HCT116 (cell line): ENCODE data around the gene SH3GL3. TPM values are rescaled to one million over a fixed set of nuclear protein-coding genes. Genes with fewer than 3 reads are reported as not detected.
A peak's percentile ranks its signal among the peaks of the same experiment; 100 is the strongest.

ENCODE experiments used
- ATAC-seq: fragments of 200-7000 bp; cut with Tn5 transposase; 2 replicates; pipeline ENCODE4 v1.9.1; 2020; ENCODE audit warnings: mild to moderate bottlenecking, moderate library complexity
- Bru-seq: library from RNA; stranded (reverse); fragments of 400-500 nt; gene quantifications from one replicate; lab custom pipeline; 2021; lab: Mats Ljungman, UMichigan
- BruChase-seq, 2 experiments: library from RNA; stranded (reverse); fragments of 400-500 nt; gene quantifications; one replicate each; lab custom pipeline; 2021; lab: Mats Ljungman, UMichigan
- BruUV-seq: library from RNA; stranded (reverse); fragments of 400-500 nt; replicated peaks from 2 replicates; lab custom pipeline; 2021; lab: Mats Ljungman, UMichigan
- CTCF ChIA-PET: fragments of 300-600 bp; sonication (Branson Sonifier 250); formaldehyde crosslinking; loops from one replicate; lab custom pipeline; 2021; ENCODE audit warnings: antibody characterized with exemption; lab: Charles Lee
- POLR2A ChIA-PET: fragments of 300-600, 350-600 bp; sonication (Branson Sonifier 250); formaldehyde crosslinking; loops from one replicate; lab custom pipeline; 2021; ENCODE audit warnings: antibody characterized with exemption; lab: Charles Lee
- RAD21 ChIA-PET, 2 experiments: fragments of 300-600 bp; sonication (Branson Sonifier 250); formaldehyde crosslinking; loops; one replicate each; lab custom pipeline; 2023; ENCODE audit warnings: low total read pairs in 2 of 2; ENCODE audit not compliant: uncharacterized antibody in 2 of 2, unreplicated experiment in 2 of 2, low non-redundant PET in 1 of 2; lab: Charles Lee
- DNase-seq: peaks from one replicate; pipeline ENCODE4 v3.0.0-alpha.2; 2010; ENCODE audit warnings: low read depth, low spot score
- H2AFZ ChIP-seq: fragments of 200-600 bp; shearing (Covaris generic), sonication (generic); 2 replicates; pipeline ENCODE4 v1.6.1; 2017; ENCODE audit warnings: low read depth, mixed run types, mixed read lengths, antibody characterized with exemption, low read length; ENCODE audit not compliant: poor library complexity, severe bottlenecking
- H3K27ac ChIP-seq: 2 replicates; pipeline ENCODE4 v1.5.1; 2012; ENCODE audit warnings: low read depth, low read length
- H3K27me3 ChIP-seq: fragments of 200-600 bp; sonication (generic); 2 replicates; pipeline ENCODE4 v1.6.1; 2016; ENCODE audit warnings: mixed run types, low read length, mixed read lengths; ENCODE audit not compliant: insufficient read depth
- H3K36me3 ChIP-seq, 2 experiments: fragments of 200-500 bp in 1 of 2; fragments of 200-600 bp in 1 of 2; sonication (Bioruptor generic) in 1 of 2; sonication (generic) in 1 of 2; 2 replicates each; pipeline versions ENCODE4 v1.5.1 to v1.6.1; 2014 to 2016; ENCODE audit warnings: low read length in 2 of 2, inconsistent platforms in 1 of 2, mixed read lengths in 1 of 2, mixed run types in 1 of 2; ENCODE audit not compliant: insufficient read depth in 2 of 2, control insufficient read depth in 1 of 2
- H3K4me1 ChIP-seq, 2 experiments: fragments of 200-600 bp in 1 of 2; sonication (generic) in 1 of 2; 2 replicates each; pipeline versions ENCODE4 v1.5.1 to v1.6.1; 2012 to 2017; ENCODE audit warnings: low read length in 2 of 2, inconsistent platforms in 1 of 2, mild to moderate bottlenecking in 1 of 2, mixed read lengths in 1 of 2, mixed run types in 1 of 2, moderate library complexity in 1 of 2; ENCODE audit not compliant: insufficient read depth in 2 of 2, control insufficient read depth in 1 of 2
- H3K4me2 ChIP-seq: fragments of 200-600 bp; sonication (generic); 2 replicates; pipeline ENCODE4 v1.6.1; 2017; ENCODE audit warnings: mixed run types, low read length, mixed read lengths
- H3K4me3 ChIP-seq, 2 experiments: fragments of 200-600 bp in 1 of 2; sonication (generic) in 1 of 2; replicated peaks in 1 of 2; 2 replicates each; pipeline ENCODE4 v1.5.1; 2011 to 2016; ENCODE audit warnings: low read length in 2 of 2, control low read depth in 1 of 2, low read depth in 1 of 2, mild to moderate bottlenecking in 1 of 2, mixed read lengths in 1 of 2, mixed run types in 1 of 2
- H3K79me2 ChIP-seq: fragments of 200-600 bp; sonication (generic); 2 replicates; pipeline ENCODE4 v1.6.1; 2017; ENCODE audit warnings: mild to moderate bottlenecking, mixed run types, low read length, moderate library complexity, mixed read lengths; ENCODE audit not compliant: insufficient read depth
- H3K9ac ChIP-seq: fragments of 200-600 bp; sonication (generic); 2 replicates; pipeline ENCODE4 v1.6.1; 2016; ENCODE audit warnings: low read length, mixed read lengths
- H3K9me2 ChIP-seq: fragments of 200-600 bp; sonication (generic), shearing (Covaris generic); 2 replicates; pipeline ENCODE4 v1.6.1; 2017; ENCODE audit warnings: mixed run types, mild to moderate bottlenecking, moderate library complexity; ENCODE audit not compliant: insufficient read depth
- H3K9me3 ChIP-seq, 2 experiments: fragments of 200-500 bp in 1 of 2; fragments of 200-600 bp in 1 of 2; sonication (Bioruptor generic) in 1 of 2; sonication (generic) in 1 of 2; 2 replicates each; pipeline ENCODE4 v1.6.1; 2014 to 2017; ENCODE audit warnings: low read length in 2 of 2, mixed read lengths in 2 of 2, inconsistent platforms in 1 of 2, low read depth in 1 of 2, mild to moderate bottlenecking in 1 of 2, mixed run types in 1 of 2, moderate library complexity in 1 of 2; ENCODE audit not compliant: control insufficient read depth in 1 of 2, insufficient read depth in 1 of 2
- H4K20me1 ChIP-seq: fragments of 200-600 bp; sonication (generic), shearing (Covaris generic); 2 replicates; pipeline ENCODE4 v1.6.1; 2017; ENCODE audit warnings: mixed run types, mild to moderate bottlenecking, moderate library complexity; ENCODE audit not compliant: insufficient read depth
- CEBPB ChIP-seq: IDR thresholded peaks from 2 replicates; pipeline ENCODE4 v1.6.1; 2012; ENCODE audit warnings: low read depth
- EGR1 ChIP-seq: IDR thresholded peaks from 2 replicates; pipeline ENCODE4 v1.6.1; 2012; ENCODE audit warnings: low read depth
- ELF1 ChIP-seq: IDR thresholded peaks from 2 replicates; pipeline ENCODE4 v1.6.1; 2012; ENCODE audit warnings: low read depth, borderline replicate concordance
- EZH2 ChIP-seq: fragments of 200-600 bp; sonication (generic); IDR thresholded peaks from 2 replicates; pipeline ENCODE4 v1.6.1; 2017; ENCODE audit warnings: antibody characterized with exemption, mixed run types
- EZH2phosphoT487 ChIP-seq: fragments of 200-600 bp; IDR thresholded peaks from 2 replicates; pipeline ENCODE4 v1.6.1; 2018; ENCODE audit warnings: antibody characterized with exemption, borderline replicate concordance
- FOSL1 ChIP-seq: IDR thresholded peaks from 2 replicates; pipeline ENCODE4 v1.6.1; 2012; ENCODE audit warnings: low read depth
- RAD21 ChIP-seq: IDR thresholded peaks from 2 replicates; pipeline ENCODE4 v1.6.1; 2012; ENCODE audit warnings: low read depth, mild to moderate bottlenecking
- SRF ChIP-seq: IDR thresholded peaks from 2 replicates; pipeline ENCODE4 v1.6.1; 2012; ENCODE audit warnings: low read depth
- YY1 ChIP-seq: IDR thresholded peaks from 2 replicates; pipeline ENCODE4 v1.6.1; 2011; ENCODE audit warnings: low read length, low read depth, moderate library complexity, mild to moderate bottlenecking; ENCODE audit not compliant: insufficient replicate concordance; ENCODE audit errors: extremely low read depth
- ZFX ChIP-seq: fragments of 450-650 bp; IDR thresholded peaks from 2 replicates; pipeline ENCODE4 v1.6.1; 2017
- ZNF274 ChIP-seq: fragments of 200-500 bp; sonication (Bioruptor generic); IDR thresholded peaks from 2 replicates; pipeline ENCODE4 v1.6.1; 2014; ENCODE audit warnings: mild to moderate bottlenecking, low read depth, low read length, inconsistent platforms
- intact Hi-C: fragments of 100-400 bp; cut with micrococcal nuclease; formaldehyde crosslinking; loops from 2 replicates; pipeline ENCODE4 v1.10.0; 2022
- long read RNA-seq: library from polyadenylated mRNA; unstranded; transcript quantifications from one replicate; pipeline ENCODE4 v2.0.0, GENCODE V29; 2021; ENCODE audit not compliant: unreplicated experiment
- polyA plus RNA-seq: library from polyadenylated mRNA; unstranded; fragments of >200 nt; gene quantifications from 2 replicates; pipeline ENCODE4 v1.2.1, GENCODE V29; 2012; ENCODE audit warnings: missing spikeins
- total RNA-seq: library from RNA; stranded (reverse); gene quantifications from one replicate; pipeline ENCODE4 v1.2.1, GENCODE V29; 2021; ENCODE audit not compliant: unreplicated experiment
- TF ChIP-seq, protein P1 (sequence below), 3 experiments: fragments of 200-600 bp in 1 of 3; sonication (generic) in 1 of 3; IDR thresholded peaks in 2 of 3; conservative IDR thresholded peaks in 1 of 3; 2 replicates each; pipeline ENCODE4 v1.5.1; 2012 to 2017; ENCODE audit warnings: low read depth in 2 of 3, low read length in 2 of 3, antibody characterized with exemption in 1 of 3, borderline replicate concordance in 1 of 3, control low read depth in 1 of 3, mild to moderate bottlenecking in 1 of 3, mixed read lengths in 1 of 3, mixed run types in 1 of 3, moderate library complexity in 1 of 3; ENCODE audit not compliant: insufficient read depth in 1 of 3
- TF ChIP-seq, protein P2 (sequence below): IDR thresholded peaks from 2 replicates; pipeline ENCODE4 v1.6.1; 2012
- TF ChIP-seq, protein P3 (sequence below): IDR thresholded peaks from 2 replicates; pipeline ENCODE4 v1.6.1; 2012
- TF ChIP-seq, protein P4 (sequence below): IDR thresholded peaks from 2 replicates; pipeline ENCODE4 v1.6.1; 2011; ENCODE audit warnings: mild to moderate bottlenecking, low read length, moderate library complexity; ENCODE audit not compliant: insufficient replicate concordance; ENCODE audit errors: extremely low read depth

SH3GL3 gene, protein sequence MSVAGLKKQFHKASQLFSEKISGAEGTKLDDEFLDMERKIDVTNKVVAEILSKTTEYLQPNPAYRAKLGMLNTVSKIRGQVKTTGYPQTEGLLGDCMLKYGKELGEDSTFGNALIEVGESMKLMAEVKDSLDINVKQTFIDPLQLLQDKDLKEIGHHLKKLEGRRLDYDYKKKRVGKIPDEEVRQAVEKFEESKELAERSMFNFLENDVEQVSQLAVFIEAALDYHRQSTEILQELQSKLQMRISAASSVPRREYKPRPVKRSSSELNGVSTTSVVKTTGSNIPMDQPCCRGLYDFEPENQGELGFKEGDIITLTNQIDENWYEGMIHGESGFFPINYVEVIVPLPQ
- 1.3 TPM for total RNA-seq
- 0.76 and 0.99 TPM in 2 replicates for polyA plus RNA-seq
- percentile 37 among the genes with signal in this experiment for Bru-seq, nascent RNA
- BruChase-seq, experiment 1, labeled RNA remaining after a 6-hour chase: percentile 29 among the genes with signal in this experiment
- percentile 45 among the genes with signal in this experiment for BruChase-seq, experiment 2, labeled RNA remaining after a 2-hour chase
- long read RNA-seq, partial matches to known transcripts: 1 of 5 reads
- long read RNA-seq, other reads (novel, unspliced or antisense): 2 of 5 reads

DNA sequence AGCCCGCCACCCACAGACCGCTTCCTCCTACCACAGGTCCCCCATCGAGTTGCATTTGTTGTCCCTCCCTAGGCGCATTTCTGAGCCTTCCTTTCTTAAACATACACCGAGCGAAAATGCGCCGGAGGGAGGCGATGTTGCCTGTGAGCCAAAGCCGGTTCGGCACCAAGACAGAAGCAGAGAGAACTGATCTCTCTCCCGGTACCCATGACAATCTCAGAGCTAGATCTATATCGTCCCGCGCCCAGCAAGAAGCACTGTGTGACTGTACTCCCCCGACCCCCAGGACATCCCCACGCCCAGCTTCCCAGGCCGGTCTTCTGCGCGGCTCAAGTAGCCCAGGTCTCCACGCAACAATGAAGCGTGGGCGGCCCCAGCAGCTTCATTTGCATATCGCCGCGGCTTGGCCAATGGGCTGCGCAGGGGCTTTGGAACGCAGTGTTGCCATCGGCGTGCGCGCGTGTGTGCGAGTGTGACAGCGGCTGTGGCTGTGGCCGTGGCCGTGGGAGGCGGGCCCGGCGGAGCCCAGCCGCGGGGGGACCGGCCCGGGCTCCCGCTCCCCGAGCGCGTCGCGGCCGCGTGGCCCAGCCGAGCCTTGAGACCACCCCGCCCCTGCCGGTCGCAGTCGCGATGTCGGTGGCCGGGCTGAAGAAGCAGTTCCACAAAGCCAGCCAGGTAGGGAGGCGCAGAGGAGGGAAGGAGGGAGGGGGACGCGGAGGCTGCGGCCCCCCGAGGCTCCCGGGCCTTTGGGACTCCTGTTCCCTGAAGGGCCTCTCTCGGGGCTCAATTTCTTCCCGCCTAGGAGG, at the start of gene SH3GL3:
Gene SH3GL3 (plus strand): TSS at position 438 of the 806 bp plus-strand sequence. CDS start 193 bp downstream, at position 631.
- no TSS peak for BruUV-seq
- no peak within 1 kb of the TSS; the same call in 1 of the 2 replicates for H3K27ac ChIP-seq
- RAD21 ChIA-PET: no interaction called here

More for the DNA sequence above, at the start of gene SH3GL3:
- H4K20me1 ChIP-seq: no peaks in the 10 kb centered on the region
- no peaks in the 10 kb centered on the region for H3K27me3 ChIP-seq
- ChIA-PET CTCF (interaction anchor here (0.6 to 1.6 kb wide), 5 partner anchors 11 to 588 kb away, joined by 3 to 7 read pairs (median 5); no protein-coding TSS in a partner anchor), POLR2A (no interaction called here)
- peak within 1 kb of the TSS; percentile 32 for H2AFZ ChIP-seq
- H3K36me3 ChIP-seq: no peaks in the 10 kb centered on the region
- TF ChIP-seq EGR1: peak; percentile 92
- TF ChIP-seq, protein P1, sequence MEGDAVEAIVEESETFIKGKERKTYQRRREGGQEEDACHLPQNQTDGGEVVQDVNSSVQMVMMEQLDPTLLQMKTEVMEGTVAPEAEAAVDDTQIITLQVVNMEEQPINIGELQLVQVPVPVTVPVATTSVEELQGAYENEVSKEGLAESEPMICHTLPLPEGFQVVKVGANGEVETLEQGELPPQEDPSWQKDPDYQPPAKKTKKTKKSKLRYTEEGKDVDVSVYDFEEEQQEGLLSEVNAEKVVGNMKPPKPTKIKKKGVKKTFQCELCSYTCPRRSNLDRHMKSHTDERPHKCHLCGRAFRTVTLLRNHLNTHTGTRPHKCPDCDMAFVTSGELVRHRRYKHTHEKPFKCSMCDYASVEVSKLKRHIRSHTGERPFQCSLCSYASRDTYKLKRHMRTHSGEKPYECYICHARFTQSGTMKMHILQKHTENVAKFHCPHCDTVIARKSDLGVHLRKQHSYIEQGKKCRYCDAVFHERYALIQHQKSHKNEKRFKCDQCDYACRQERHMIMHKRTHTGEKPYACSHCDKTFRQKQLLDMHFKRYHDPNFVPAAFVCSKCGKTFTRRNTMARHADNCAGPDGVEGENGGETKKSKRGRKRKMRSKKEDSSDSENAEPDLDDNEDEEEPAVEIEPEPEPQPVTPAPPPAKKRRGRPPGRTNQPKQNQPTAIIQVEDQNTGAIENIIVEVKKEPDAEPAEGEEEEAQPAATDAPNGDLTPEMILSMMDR (IDR thresholded peaks at IDR 0.05 in 2 of 3, conservative IDR thresholded peaks at IDR 0.05 in 1 of 3; ENCODE audit: borderline replicate concordance in 1 of 3, insufficient read depth in 1 of 3, low read depth in 2 of 3, low read length in 2 of 3): peak; percentile 17 to 47 (median 29); a peak in 4 of 6 replicates
- no peak for TF ChIP-seq EZH2
- TF ChIP-seq, protein P2, sequence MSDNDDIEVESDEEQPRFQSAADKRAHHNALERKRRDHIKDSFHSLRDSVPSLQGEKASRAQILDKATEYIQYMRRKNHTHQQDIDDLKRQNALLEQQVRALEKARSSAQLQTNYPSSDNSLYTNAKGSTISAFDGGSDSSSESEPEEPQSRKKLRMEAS: no peak
- no peak for TF ChIP-seq EZH2phosphoT487
- TF ChIP-seq YY1: no peak
- TF ChIP-seq ZNF274: no peak
- TF ChIP-seq RAD21: peak; percentile 47
- TF ChIP-seq FOSL1: no peak
- TF ChIP-seq SRF: no peak
- TF ChIP-seq ZFX: no peak
- no peak for TF ChIP-seq CEBPB
- TF ChIP-seq ELF1: no peak
- TF ChIP-seq, protein P3, sequence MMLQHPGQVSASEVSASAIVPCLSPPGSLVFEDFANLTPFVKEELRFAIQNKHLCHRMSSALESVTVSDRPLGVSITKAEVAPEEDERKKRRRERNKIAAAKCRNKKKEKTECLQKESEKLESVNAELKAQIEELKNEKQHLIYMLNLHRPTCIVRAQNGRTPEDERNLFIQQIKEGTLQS: no peak
- TF ChIP-seq, protein P4, sequence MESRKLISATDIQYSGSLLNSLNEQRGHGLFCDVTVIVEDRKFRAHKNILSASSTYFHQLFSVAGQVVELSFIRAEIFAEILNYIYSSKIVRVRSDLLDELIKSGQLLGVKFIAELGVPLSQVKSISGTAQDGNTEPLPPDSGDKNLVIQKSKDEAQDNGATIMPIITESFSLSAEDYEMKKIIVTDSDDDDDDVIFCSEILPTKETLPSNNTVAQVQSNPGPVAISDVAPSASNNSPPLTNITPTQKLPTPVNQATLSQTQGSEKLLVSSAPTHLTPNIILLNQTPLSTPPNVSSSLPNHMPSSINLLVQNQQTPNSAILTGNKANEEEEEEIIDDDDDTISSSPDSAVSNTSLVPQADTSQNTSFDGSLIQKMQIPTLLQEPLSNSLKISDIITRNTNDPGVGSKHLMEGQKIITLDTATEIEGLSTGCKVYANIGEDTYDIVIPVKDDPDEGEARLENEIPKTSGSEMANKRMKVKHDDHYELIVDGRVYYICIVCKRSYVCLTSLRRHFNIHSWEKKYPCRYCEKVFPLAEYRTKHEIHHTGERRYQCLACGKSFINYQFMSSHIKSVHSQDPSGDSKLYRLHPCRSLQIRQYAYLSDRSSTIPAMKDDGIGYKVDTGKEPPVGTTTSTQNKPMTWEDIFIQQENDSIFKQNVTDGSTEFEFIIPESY: no peak
- peak within 1 kb of the TSS; percentile 42 to 57 for H3K4me3 ChIP-seq
- H3K9me2 ChIP-seq: no peaks in the 10 kb centered on the region
- H3K9ac ChIP-seq: peak within 1 kb of the TSS; percentile 30; the same call in 1 of the 2 replicates
- H3K4me1 ChIP-seq: no peaks in the 10 kb centered on the region; a peak in 1 of 4 replicates
- peak; percentile 95 for ATAC-seq
- intact Hi-C loops: no loop called here
- DNase-seq: peak; percentile 32
- peak within 1 kb of the TSS; percentile 83 for H3K4me2 ChIP-seq
- no peaks in the 10 kb centered on the region for H3K79me2 ChIP-seq
- no peaks in the 10 kb centered on the region for H3K9me3 ChIP-seq
